Tracheal epithelial cell (primary cell): ENCODE results near the gene YY2. TPM values are rescaled to one million over a fixed set of nuclear protein-coding genes. Genes with fewer than 3 reads are reported as not detected.

Experiments
- total RNA-seq: library from RNA; depleted of rRNA; stranded (reverse); fragments of >200 nt; gene quantifications from 2 replicates; pipeline ENCODE4 v1.2.1, GENCODE V29; 2014

Gene YY2
- total RNA-seq, result 0.48 and 1.3 TPM in 2 replicates

GRCh38 chrX:21855937-21856415, at the start of gene YY2:
YY2 (plus strand) TSS chrX:21855987; CDS start chrX:21856485, 498 bp downstream.

GRCh38 chrX:21839334-21840192, 16.2 kb upstream of the YY2 start, which contains the start of gene MBTPS2:
MBTPS2 (plus strand) TSS chrX:21839617; CDS start chrX:21839735, 118 bp downstream.

Other genes starting within 250 kb of the YY2 start
- 0.21 TPM in 1 of 2 replicates, not detected in the other for gene KLHL34, start 197.7 kb upstream of the YY2 start, total RNA-seq
- gene SMPX, start 97.9 kb upstream of the YY2 start, total RNA-seq, result not detected in 2 replicates
- gene MBTPS2, start 16.4 kb upstream of the YY2 start, total RNA-seq, result 4.6 and 8.3 TPM in 2 replicates
- gene SMS, start 84.7 kb downstream of the YY2 start, total RNA-seq, result 164 and 253 TPM in 2 replicates
- gene PHEX, start 176.3 kb downstream of the YY2 start, total RNA-seq, result 4.3 and 7.0 TPM in 2 replicates